Lung (tissue), 12 donors: ENCODE data around the gene CDK2. TPM values are rescaled to one million over a fixed set of nuclear protein-coding genes. Genes with fewer than 3 reads are reported as not detected.
A peak's percentile ranks its signal among the peaks of the same experiment; 100 is the strongest.

Experiments used
- ATAC-seq: fragments of 200-7000 bp; cut with Tn5 transposase; one replicate; pipeline ENCODE4 v1.9.1; 2020; ENCODE audit warnings: moderate number of reproducible peaks; ENCODE audit not compliant: insufficient read depth, low FRiP score
- DNase-seq, 3 donors: peaks; one replicate each; pipeline ENCODE4 v3.0.0-alpha.2; 2013 to 2017
- H3K27ac ChIP-seq, 2 donors: one replicate each; pipeline ENCODE4 v1.5.1; 2013; ENCODE audit warnings: mild to moderate bottlenecking in 2 of 2, moderate library complexity in 2 of 2, control low read depth in 1 of 2, inconsistent platforms in 1 of 2, low read depth in 1 of 2, low read length in 1 of 2
- H3K27me3 ChIP-seq, 3 donors: one replicate each; pipeline ENCODE4 v1.5.1; 2013; ENCODE audit warnings: low read length in 2 of 3; ENCODE audit not compliant: control insufficient read depth in 3 of 3, insufficient read depth in 3 of 3
- H3K36me3 ChIP-seq, 4 donors: one replicate each; pipeline ENCODE4 v1.5.1; 2013; ENCODE audit warnings: low read length in 4 of 4, mild to moderate bottlenecking in 1 of 4, moderate library complexity in 1 of 4; ENCODE audit not compliant: control insufficient read depth in 4 of 4, insufficient read depth in 4 of 4
- H3K4me1 ChIP-seq, 5 donors: one replicate each; pipeline ENCODE4 v1.5.1; 2013; ENCODE audit warnings: low read length in 5 of 5, mild to moderate bottlenecking in 2 of 5, moderate library complexity in 1 of 5; ENCODE audit not compliant: control insufficient read depth in 5 of 5, insufficient read depth in 5 of 5
- H3K4me3 ChIP-seq: one replicate; pipeline ENCODE4 v1.5.1; 2013; ENCODE audit warnings: mild to moderate bottlenecking, control low read depth, moderate library complexity
- H3K9ac ChIP-seq, 2 donors: one replicate each; pipeline ENCODE4 v1.5.1; 2013; ENCODE audit warnings: low read length in 2 of 2, control low read depth in 1 of 2; ENCODE audit not compliant: insufficient read depth in 1 of 2
- H3K9me3 ChIP-seq, 4 donors: one replicate each; pipeline ENCODE4 v1.5.1; 2013; ENCODE audit warnings: low read length in 3 of 4, mild to moderate bottlenecking in 1 of 4, moderate library complexity in 1 of 4; ENCODE audit not compliant: control insufficient read depth in 4 of 4, insufficient read depth in 3 of 4
- CTCF ChIP-seq: IDR thresholded peaks from 2 replicates; pipeline ENCODE4 v1.5.1; 2012; ENCODE audit warnings: mild to moderate bottlenecking; ENCODE audit errors: control extremely low read depth, extremely low read depth
- WGBS, 2 donors: extraction: QIAGEN DNeasy Blood & Tissue Kit; methylation state at CpG; one replicate each; pipeline ENCODE4 v1.1.7; 2013; 5-methylcytosine and 5-hydroxymethylcytosine counted together
- polyA plus RNA-seq, 2 donors: library from polyadenylated mRNA; stranded (reverse); fragments of 200-250 nt; gene quantifications; one replicate each; pipeline ENCODE4 v1.2.1, GENCODE V29; 2013
- total RNA-seq, 2 donors: library from RNA; depleted of rRNA in 1 of 2; stranded (reverse); fragments of >200 nt in 1 of 2; gene quantifications; one replicate each; pipeline ENCODE4 v1.2.1, GENCODE V29; 2014 to 2021
- donor health status: control.
- donor health status: control.
- donor health status: Bipolar disorder and iron deficiency.
- donor health status: healthy.
- donor health status: DM: yes; HTN: yes; CAD: no.

Gene CDK2
- total and polyA plus RNA-seq, 4 donors: 13.0 to 28.0 (median 26.5) TPM

- Histone ChIP-seq H3K9me3 (no peaks in the 10 kb centered on the region), H3K9ac (peak overlapping the region in 1 of 2 donors; percentile 80), H3K27ac (peak overlapping the region; percentile 38 to 70), H3K4me1 (peaks cover 0 to 29% (median 8%) of the 10 kb centered on the region in 5 donors), H3K36me3 (peaks cover 0 to 7% (median 0%) of the 10 kb centered on the region in 4 donors), H3K27me3 (no peaks in the 10 kb centered on the region), H3K4me3 (peak overlapping the region; percentile 49)
- TF ChIP-seq CTCF: no peak
- DNase-seq (no peak), ATAC-seq (no peak)
- WGBS, 2 donors: 10% methylated on average over 10 of the region's 10 CpGs
Observed at GRCh38 chr12:55931317-55931779, 35.3 kb upstream of the CDK2 start.

GRCh38 chr12:55931780-55932550 lies 34.7 kb upstream of the CDK2 start:
- peak overlapping the region; percentile 49 for H3K4me3 ChIP-seq
- no peak for ATAC-seq
- peaks cover 0 to 7% (median 0%) of the 10 kb centered on the region in 4 donors for H3K36me3 ChIP-seq
- peak overlapping the region; percentile 38 to 70 for H3K27ac ChIP-seq
- no peak for TF ChIP-seq CTCF
- no peaks in the 10 kb centered on the region for H3K27me3 ChIP-seq
- peak overlapping the region; percentile 12 to 89 for H3K9ac ChIP-seq
- 1% methylated on average over 58 to 60 of the region's 60 CpGs for WGBS, 2 donors
- peaks cover 0 to 29% (median 8%) of the 10 kb centered on the region in 5 donors for H3K4me1 ChIP-seq
- no peaks in the 10 kb centered on the region for H3K9me3 ChIP-seq
- peak; percentile 74 to 82 (median 75) for DNase-seq

- TF ChIP-seq CTCF: no peak
- ATAC-seq (no peak), DNase-seq (peak; percentile 31 to 54 (median 51))
- Histone ChIP-seq H3K27ac (no peak overlapping the region), H3K4me3 (peak overlapping the region; percentile 49), H3K9me3 (no peaks in the 10 kb centered on the region), H3K27me3 (no peaks in the 10 kb centered on the region), H3K36me3 (peaks cover 0 to 2% (median 0%) of the 10 kb centered on the region in 4 donors), H3K9ac (peak overlapping the region in 1 of 2 donors; percentile 89), H3K4me1 (peaks cover 0 to 29% (median 8%) of the 10 kb centered on the region in 5 donors)
- WGBS, 2 donors: 1% methylated on average over 4 of the region's 4 CpGs
Observed at GRCh38 chr12:55932551-55932910, 34.1 kb upstream of the CDK2 start.
